Common myeloid progenitor, CD34-positive (primary cell): ENCODE results near the gene KRTAP22-2.

Experiments used
- CTCF ChIA-PET: fragments of 350-600 bp; sonication (Branson Sonifier 250); formaldehyde crosslinking; loops from one replicate; lab custom pipeline; 2021; ENCODE audit warnings: antibody characterized with exemption; lab: Charles Lee
- POLR2A ChIA-PET: fragments of 350-600 bp; sonication (Branson Sonifier 250); formaldehyde crosslinking; loops from one replicate; lab custom pipeline; 2021; ENCODE audit warnings: antibody characterized with exemption; lab: Charles Lee
- DNase-seq, 3 donors: peaks; one replicate each; pipeline versions ENCODE4 v3.0.0 to v3.0.0-alpha.2; 2013
- H3K27ac ChIP-seq, 2 experiments: 1 replicate in 1 of 2; 2 replicates in 1 of 2; pipeline ENCODE4 v1.7.0; 2013; ENCODE audit warnings: inconsistent platforms in 2 of 2, low read length in 2 of 2, mild to moderate bottlenecking in 2 of 2, low read depth in 1 of 2, moderate library complexity in 1 of 2; ENCODE audit not compliant: severe bottlenecking in 2 of 2, insufficient read depth in 1 of 2, poor library complexity in 1 of 2
- H3K27me3 ChIP-seq, 5 experiments: replicated peaks in 2 of 5; 1 replicate in 3 of 5; 2 replicates in 2 of 5; pipeline versions ENCODE4 v1.6.1 to v1.7.0; 2013; ENCODE audit warnings: low read length in 4 of 5, mild to moderate bottlenecking in 2 of 5, moderate library complexity in 2 of 5, inconsistent platforms in 1 of 5; ENCODE audit not compliant: insufficient read depth in 5 of 5, control insufficient read depth in 4 of 5
- H3K36me3 ChIP-seq, 4 experiments: 1 replicate in 2 of 4; 2 replicates in 2 of 4; pipeline versions ENCODE4 v1.6.1 to v1.7.0; 2013; ENCODE audit warnings: low read length in 3 of 4, control low read depth in 1 of 4, mild to moderate bottlenecking in 1 of 4; ENCODE audit not compliant: control insufficient read depth in 4 of 4, insufficient read depth in 4 of 4
- H3K4me1 ChIP-seq, 4 experiments: 1 replicate in 3 of 4; 2 replicates in 1 of 4; pipeline versions ENCODE4 v1.6.1 to v1.7.1; 2013; ENCODE audit warnings: low read length in 3 of 4, mild to moderate bottlenecking in 3 of 4, control low read depth in 1 of 4, inconsistent platforms in 1 of 4, moderate library complexity in 1 of 4; ENCODE audit not compliant: control insufficient read depth in 4 of 4, insufficient read depth in 4 of 4; ENCODE audit errors: control extremely low read depth in 1 of 4
- H3K4me3 ChIP-seq, 7 experiments: 1 replicate in 4 of 7; 2 replicates in 3 of 7; pipeline versions ENCODE4 v1.5.1 to v1.7.0; 2013; ENCODE audit warnings: mild to moderate bottlenecking in 7 of 7, low read length in 6 of 7, moderate library complexity in 6 of 7, inconsistent platforms in 2 of 7, low read depth in 2 of 7, control low read depth in 1 of 7; ENCODE audit not compliant: insufficient read depth in 4 of 7, control insufficient read depth in 1 of 7; ENCODE audit errors: extremely low read depth in 1 of 7
- H3K9me3 ChIP-seq, 5 experiments: 1 replicate in 4 of 5; 2 replicates in 1 of 5; pipeline versions ENCODE4 v1.6.1 to v1.7.1; 2013; ENCODE audit warnings: low read length in 4 of 5, mild to moderate bottlenecking in 2 of 5, inconsistent platforms in 1 of 5, low read depth in 1 of 5, moderate library complexity in 1 of 5; ENCODE audit not compliant: control insufficient read depth in 4 of 5, insufficient read depth in 2 of 5; ENCODE audit errors: control extremely low read depth in 1 of 5
- WGBS: methylation state at CpG from one replicate; pipeline ENCODE4 v1.1.5; 2013; ENCODE audit not compliant: insufficient coverage; 5-methylcytosine and 5-hydroxymethylcytosine counted together

Gene KRTAP22-2

DNA sequence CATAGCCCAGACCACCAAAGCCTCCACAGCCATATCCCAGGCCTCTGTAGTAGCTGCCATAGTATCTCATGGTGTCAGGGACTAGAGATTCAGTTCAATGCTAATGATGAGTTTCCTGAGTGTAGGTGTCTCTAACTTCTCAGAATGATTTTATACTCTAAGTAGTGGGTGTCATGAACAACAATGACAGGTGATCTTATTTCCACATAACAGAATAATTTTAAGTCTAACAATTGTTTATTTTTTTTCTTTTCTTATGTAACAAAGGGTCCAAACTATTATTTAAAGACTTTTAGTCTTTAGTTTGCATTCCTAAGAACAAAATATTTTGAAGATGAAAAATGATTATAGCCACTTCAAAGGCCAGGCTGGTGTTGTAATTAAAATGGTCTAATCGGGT is 48.4 kb downstream of the KRTAP22-2 start, which contains the start of gene KRTAP19-6:
Gene KRTAP19-6, minus strand, starts transcription at position 101 of the 400 bp plus-strand sequence. Its CDS starts 31 bp downstream, at position 70.
- no peaks in the 10 kb centered on the region for H3K36me3 ChIP-seq
- H3K4me1 ChIP-seq = no peaks in the 10 kb centered on the region
- CTCF ChIA-PET = no interaction called here
- H3K27ac ChIP-seq = no peak within 1 kb of the TSS
- POLR2A ChIA-PET = no interaction called here
- WGBS = no CpG with 5 or more reads among the region's 1 CpG
- no peaks in the 10 kb centered on the region for H3K27me3 ChIP-seq
- no peak for DNase-seq
- no peaks in the 10 kb centered on the region for H3K9me3 ChIP-seq
- no peak within 1 kb of the TSS for H3K4me3 ChIP-seq
